MG63 (cell line): ENCODE results near the gene ERCC6L2. TPM values are rescaled to one million over a fixed set of nuclear protein-coding genes. Genes with fewer than 3 reads are reported as not detected.
A peak's percentile ranks its signal among the peaks of the same experiment; 100 is the strongest.

Source experiments
- DNase-seq: peaks from one replicate; pipeline ENCODE4 v3.0.0-alpha.2; 2020
- H3K27me3 ChIP-seq: fragments of 250-450 bp; sonication (Bioruptor Pico); 2 replicates; pipeline ENCODE4 v1.5.1; 2020; ENCODE audit warnings: mild to moderate bottlenecking, moderate library complexity
- H3K36me3 ChIP-seq: fragments of 250-450 bp; sonication (Bioruptor Pico); 2 replicates; pipeline ENCODE4 v1.5.1; 2020; ENCODE audit warnings: mild to moderate bottlenecking, moderate library complexity
- H3K4me3 ChIP-seq: fragments of 250-450 bp; sonication (Bioruptor Pico); 2 replicates; pipeline ENCODE4 v1.5.1; 2020; ENCODE audit warnings: mild to moderate bottlenecking, moderate library complexity
- H3K9me3 ChIP-seq: fragments of 250-450 bp; sonication (Bioruptor Pico); 2 replicates; pipeline ENCODE4 v1.5.1; 2020; ENCODE audit warnings: mild to moderate bottlenecking, moderate library complexity
- total RNA-seq: library from RNA; depleted of rRNA; stranded (reverse); fragments of >200 nt; shearing (Covaris generic); gene quantifications from 2 replicates; pipeline ENCODE4 v1.2.3, GENCODE V29; 2014; ENCODE audit warnings: low replicate concordance; rRNA removed

ERCC6L2 gene, protein sequence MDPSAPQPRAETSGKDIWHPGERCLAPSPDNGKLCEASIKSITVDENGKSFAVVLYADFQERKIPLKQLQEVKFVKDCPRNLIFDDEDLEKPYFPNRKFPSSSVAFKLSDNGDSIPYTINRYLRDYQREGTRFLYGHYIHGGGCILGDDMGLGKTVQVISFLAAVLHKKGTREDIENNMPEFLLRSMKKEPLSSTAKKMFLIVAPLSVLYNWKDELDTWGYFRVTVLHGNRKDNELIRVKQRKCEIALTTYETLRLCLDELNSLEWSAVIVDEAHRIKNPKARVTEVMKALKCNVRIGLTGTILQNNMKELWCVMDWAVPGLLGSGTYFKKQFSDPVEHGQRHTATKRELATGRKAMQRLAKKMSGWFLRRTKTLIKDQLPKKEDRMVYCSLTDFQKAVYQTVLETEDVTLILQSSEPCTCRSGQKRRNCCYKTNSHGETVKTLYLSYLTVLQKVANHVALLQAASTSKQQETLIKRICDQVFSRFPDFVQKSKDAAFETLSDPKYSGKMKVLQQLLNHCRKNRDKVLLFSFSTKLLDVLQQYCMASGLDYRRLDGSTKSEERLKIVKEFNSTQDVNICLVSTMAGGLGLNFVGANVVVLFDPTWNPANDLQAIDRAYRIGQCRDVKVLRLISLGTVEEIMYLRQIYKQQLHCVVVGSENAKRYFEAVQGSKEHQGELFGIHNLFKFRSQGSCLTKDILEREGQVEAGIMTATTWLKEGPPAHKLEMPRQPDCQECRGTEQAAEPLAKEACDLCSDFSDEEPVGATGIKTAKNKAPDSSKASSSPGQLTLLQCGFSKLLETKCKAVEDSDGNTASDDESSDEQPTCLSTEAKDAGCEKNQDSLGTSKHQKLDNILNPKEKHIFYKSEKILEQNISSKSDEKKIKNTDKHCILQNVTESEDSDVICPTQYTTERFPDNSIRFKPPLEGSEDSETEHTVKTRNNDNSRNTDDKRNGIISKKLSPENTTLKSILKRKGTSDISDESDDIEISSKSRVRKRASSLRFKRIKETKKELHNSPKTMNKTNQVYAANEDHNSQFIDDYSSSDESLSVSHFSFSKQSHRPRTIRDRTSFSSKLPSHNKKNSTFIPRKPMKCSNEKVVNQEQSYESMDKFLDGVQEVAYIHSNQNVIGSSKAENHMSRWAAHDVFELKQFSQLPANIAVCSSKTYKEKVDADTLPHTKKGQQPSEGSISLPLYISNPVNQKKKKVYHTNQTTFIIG (N-terminal part only)
- total RNA-seq, result 24.2 and 36.3 TPM in 2 replicates

DNA sequence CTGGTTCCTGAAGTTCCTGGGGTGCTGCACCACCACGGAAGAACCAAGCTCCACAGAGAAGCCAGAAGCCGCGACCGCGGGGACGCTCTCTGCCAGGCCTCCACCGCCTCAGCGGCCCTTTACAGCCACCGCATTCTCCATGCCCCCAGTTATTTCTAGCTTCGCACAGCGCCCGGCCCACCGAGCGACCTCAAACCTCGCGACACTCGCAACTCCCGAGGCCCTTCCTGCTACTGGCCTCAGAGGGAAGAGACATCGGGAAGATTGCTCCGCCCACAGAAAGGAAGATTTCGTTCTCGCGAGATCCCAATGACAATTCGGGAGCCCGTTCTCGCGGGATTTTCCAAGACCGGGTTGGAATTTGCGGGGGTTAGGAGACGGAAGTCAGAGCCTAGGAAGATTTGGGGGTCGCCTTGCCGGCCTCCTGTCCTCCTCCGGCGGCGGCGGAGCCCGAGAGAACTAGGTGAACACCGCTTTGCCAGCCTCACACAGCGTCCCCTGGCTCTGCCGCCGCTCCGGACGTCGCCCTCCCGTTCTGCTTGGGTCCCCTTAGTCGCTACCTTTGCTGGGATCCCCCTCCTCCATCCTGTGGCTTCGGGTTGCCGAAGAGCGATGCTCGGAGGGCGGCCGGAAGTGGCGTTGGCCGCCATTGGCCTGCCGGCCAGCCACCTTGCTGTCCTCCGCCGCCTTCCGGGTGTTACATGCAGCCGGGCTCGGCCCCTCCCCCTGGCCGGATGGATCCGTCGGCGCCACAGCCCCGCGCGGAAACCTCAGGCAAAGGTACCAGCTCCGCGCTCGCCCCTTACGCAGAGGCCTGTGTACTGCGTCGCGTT is at the start of gene ERCC6L2:
ERCC6L2 (plus strand) TSS at position 387 of the 833 bp plus-strand sequence; CDS start at position 735, 348 bp downstream.
- peak; percentile 95 for DNase-seq
- Histone ChIP-seq H3K27me3 (no peaks in the 10 kb centered on the region), H3K36me3 (peaks cover 41% of the 10 kb centered on the region), H3K9me3 (peaks cover 8% of the 10 kb centered on the region), H3K4me3 (no peak within 1 kb of the TSS)

DNA sequence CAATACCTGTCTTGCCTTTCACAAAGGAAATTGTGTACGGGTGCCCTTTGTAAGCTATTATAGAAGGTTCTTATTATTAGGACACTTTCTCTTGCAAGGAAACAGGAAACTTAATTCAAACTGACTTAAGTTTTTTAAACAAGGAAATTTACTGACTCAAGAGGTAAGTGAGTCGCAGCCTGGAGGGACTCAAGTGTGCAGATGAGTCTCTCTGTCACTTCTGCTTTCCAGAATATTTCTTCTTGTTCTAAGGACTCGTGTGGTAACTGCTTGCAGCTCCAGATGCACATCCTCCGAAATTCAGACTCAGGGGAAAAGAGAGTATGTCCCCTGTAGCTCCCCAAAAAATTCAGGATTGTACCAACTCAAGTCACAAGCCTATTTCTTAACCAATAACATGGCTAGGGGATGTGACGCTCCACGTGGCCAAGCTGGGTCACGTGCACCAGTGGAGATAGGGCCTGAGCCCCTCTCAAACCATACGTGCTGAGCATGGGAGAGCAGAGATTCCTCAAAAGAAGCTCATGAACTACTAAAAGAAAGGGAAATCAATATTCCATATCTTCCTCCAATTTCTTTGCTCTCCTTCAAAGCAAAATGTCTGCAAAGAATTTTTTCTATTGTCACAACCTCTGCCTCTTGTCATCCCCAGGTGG is 49.2 kb upstream of the ERCC6L2 start:
- H3K27me3 ChIP-seq, result no peaks in the 10 kb centered on the region
- no peak for DNase-seq
- no peaks in the 10 kb centered on the region for H3K9me3 ChIP-seq
- no peak overlapping the region for H3K4me3 ChIP-seq
- H3K36me3 ChIP-seq, result no peaks in the 10 kb centered on the region

DNA sequence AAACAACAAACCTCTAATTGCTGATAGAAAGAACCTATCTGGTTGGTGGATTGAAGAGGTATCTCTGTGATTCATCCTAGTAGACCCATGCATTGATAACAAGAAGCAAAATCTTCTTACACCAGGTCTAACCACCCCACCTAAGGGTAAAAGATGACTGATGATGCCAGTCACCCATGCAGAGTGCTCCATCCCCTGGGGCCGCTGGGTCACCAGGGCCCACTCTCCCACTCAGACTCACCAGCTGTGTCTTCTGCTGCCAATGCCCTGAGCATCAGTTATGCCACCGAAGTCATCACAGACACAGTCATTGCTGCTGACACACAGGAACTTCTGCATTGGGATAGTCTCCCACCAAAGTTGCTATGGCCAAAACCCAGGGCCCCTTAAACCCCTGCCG is 44.7 kb upstream of the ERCC6L2 start:
- Histone ChIP-seq H3K36me3 (no peaks in the 10 kb centered on the region), H3K27me3 (no peaks in the 10 kb centered on the region), H3K9me3 (no peaks in the 10 kb centered on the region), H3K4me3 (no peak overlapping the region)
- no peak for DNase-seq

DNA sequence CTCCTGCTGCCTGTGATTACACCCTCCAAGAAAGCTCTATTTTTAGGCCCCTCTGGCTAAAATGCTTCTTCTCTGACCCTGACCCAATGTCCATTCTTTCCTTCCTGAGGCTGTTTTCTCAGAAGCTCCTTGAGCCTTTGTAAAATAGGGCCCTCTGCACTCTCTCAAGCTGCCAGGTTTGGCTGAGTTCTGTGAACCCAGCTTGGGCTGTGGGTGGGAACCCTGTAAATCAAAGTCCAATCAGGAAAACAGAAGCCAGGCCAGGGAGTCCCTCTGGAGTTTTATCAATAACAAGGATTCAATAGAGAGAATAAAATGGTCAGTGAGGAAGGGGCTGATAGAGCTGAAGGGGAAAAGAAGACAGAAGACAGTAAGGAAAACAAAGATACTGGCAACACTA is 43.7 kb upstream of the ERCC6L2 start:
- no peaks in the 10 kb centered on the region for H3K27me3 ChIP-seq
- H3K9me3 ChIP-seq, result no peaks in the 10 kb centered on the region
- no peak overlapping the region for H3K4me3 ChIP-seq
- DNase-seq, result no peak
- no peaks in the 10 kb centered on the region for H3K36me3 ChIP-seq

DNA sequence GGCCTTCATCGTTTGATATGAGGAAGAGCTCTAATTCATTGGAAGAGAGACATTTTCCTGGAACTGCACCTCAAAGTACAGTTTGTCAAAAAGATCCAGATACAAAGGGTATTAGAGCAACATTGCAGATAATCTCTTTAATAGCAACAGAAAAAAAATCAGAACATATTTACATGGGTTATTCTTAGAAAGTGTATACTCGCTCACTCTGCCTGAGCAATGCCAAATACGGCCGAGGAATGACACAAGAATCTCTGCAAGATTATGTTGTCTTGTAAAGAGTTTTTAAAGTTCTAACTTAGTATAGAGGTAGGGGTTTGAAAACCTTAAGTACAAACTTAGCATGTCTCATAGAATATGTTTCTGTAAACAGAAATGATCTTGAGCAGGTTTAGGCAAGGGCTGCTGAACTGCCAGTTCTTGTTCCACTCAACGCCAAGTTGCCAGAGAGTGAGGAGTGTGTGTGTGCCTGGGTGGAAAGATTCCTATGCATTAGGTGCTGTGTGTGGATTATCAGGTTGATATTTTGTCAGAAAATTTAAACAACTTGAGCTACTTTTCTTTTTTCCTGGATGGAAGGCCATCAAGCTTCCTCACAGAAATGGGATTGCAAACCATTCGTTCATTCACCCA is 41.8 kb upstream of the ERCC6L2 start:
- no peaks in the 10 kb centered on the region for H3K36me3 ChIP-seq
- H3K4me3 ChIP-seq, result no peak overlapping the region
- no peak for DNase-seq
- no peaks in the 10 kb centered on the region for H3K9me3 ChIP-seq
- no peaks in the 10 kb centered on the region for H3K27me3 ChIP-seq

DNA sequence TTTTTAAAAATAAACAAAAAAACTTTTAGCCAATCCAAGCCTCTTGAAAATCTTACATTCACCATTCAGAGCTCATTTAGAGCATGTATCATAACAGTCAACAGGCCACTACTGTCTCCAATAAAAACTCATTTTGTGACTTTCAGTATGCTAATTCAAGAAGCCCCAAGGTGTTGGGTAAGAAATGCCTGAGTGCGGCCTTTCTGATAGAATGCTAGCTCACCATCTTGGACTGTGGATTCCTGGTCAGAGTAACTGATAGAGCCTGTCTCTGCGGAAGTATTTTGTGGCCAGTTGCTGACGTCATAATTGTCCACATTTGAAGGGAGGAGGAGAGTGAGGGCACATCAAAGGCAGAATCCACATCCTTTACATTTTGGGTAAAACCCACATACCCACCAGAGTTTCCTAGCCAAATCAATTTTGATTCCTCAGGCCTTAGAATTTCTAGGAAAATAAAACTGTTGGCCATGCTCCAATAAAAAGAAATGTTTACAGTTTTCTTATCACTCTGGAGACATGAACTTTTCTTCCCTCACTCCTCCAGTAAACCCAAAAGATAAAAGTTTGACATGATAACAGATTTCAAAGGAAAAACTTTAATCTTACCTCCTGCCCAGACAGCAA is 41.1 kb upstream of the ERCC6L2 start:
- H3K4me3 ChIP-seq, result no peak overlapping the region
- no peaks in the 10 kb centered on the region for H3K27me3 ChIP-seq
- H3K9me3 ChIP-seq, result no peaks in the 10 kb centered on the region
- no peak for DNase-seq
- H3K36me3 ChIP-seq, result no peaks in the 10 kb centered on the region

DNA sequence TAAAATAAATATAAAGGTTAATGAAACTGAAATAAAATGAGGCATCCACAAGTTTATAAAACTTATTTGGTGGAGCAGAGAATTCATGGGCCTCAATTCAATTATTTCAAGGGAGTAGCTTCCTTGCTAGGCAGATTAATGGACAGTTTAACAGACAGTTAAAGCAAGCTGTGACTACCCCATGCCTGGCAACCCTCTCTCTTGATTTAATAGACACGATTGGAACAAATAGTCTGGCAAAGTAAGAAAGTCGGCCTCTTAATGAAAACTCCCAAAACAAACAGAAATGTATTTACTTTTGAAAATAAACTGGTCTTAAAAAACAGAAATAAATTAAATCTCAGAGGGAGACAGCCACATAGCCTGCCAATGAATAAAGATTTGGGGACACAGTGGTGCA is 40.1 kb upstream of the ERCC6L2 start:
- Histone ChIP-seq H3K36me3 (no peaks in the 10 kb centered on the region), H3K9me3 (no peaks in the 10 kb centered on the region), H3K27me3 (no peaks in the 10 kb centered on the region), H3K4me3 (no peak overlapping the region)
- no peak for DNase-seq

DNA sequence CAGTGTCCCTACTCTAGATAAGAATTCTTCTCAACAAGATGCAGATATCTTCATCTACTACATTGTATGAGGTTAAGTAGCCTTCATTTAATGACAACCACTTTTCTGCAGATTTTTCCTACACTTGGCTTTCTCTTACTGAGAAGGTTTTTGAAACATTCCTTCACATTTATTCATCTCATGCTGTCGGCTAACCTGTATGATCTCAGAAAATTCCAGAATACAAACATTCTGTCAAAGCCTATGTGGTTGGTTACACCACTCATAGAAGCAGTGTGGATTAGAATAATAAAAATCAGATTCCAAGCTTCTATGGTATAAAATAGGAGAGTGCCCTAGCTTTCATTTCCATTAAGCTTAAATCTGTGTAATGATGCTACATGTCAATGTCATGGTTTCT is 39.4 kb upstream of the ERCC6L2 start:
- Histone ChIP-seq H3K36me3 (no peaks in the 10 kb centered on the region), H3K9me3 (no peaks in the 10 kb centered on the region), H3K4me3 (no peak overlapping the region), H3K27me3 (no peaks in the 10 kb centered on the region)
- DNase-seq, result no peak

DNA sequence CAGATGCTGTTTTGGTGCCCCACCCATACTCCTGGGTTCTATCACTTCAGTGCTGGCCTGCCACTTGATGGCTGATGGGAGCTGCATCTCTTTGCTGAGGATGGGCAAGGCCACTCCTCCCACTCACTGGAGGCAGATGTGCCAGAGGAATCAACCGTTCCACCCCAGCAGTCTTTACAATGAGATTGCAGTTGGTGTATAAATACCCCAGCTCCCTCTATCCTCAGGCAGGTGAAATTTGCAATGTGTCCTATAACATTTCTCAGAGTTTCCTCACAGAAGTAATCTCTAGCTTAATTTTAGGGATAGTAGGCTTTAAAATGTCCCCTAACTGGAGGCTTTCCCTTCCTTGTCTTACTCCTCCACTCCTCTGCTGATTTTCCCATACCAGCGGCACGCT is 36.5 kb upstream of the ERCC6L2 start:
- Histone ChIP-seq H3K36me3 (no peaks in the 10 kb centered on the region), H3K4me3 (no peak overlapping the region), H3K27me3 (no peaks in the 10 kb centered on the region), H3K9me3 (no peaks in the 10 kb centered on the region)
- DNase-seq, result no peak

DNA sequence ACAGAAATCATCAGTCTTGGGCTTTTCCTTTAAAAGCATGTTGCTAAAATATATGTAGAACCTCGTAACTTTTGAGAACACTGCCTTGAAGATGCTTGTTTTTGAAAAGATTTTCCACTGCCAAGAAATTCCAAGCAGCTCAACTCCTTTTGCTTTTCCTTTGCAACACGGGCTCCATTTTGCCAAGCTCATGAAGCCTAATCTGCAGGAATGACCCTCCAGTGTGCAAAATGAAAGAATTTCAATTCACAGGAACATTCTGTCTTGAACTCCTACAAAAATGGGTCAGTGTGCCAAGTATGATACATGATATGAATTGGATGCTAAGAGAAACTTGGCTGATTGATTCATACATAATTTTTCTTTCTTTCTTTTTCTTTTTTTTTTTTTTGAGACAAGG is 35.4 kb upstream of the ERCC6L2 start:
- Histone ChIP-seq H3K4me3 (no peak overlapping the region), H3K27me3 (no peaks in the 10 kb centered on the region), H3K36me3 (no peaks in the 10 kb centered on the region), H3K9me3 (no peaks in the 10 kb centered on the region)
- no peak for DNase-seq

DNA sequence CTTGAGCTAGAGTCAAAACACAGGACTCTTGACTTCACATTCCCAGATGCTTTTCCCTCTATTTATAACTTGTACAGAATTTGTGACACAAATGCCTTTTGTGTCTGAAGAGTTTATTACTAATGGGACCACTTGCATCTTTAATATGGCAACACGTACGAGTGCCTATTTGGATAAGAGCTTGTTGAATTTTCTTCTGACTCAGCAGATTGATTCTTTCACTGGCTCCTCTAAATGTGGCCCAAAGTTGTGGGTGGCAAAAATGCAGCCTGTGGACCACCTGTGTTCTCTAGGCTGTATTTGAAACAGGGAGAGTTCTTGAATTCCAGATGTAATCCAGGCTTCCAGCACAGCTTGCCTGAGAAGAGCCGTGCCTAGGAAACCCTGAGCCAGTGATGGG is 34.1 kb upstream of the ERCC6L2 start:
- no peaks in the 10 kb centered on the region for H3K27me3 ChIP-seq
- no peak for DNase-seq
- no peaks in the 10 kb centered on the region for H3K36me3 ChIP-seq
- no peak overlapping the region for H3K4me3 ChIP-seq
- H3K9me3 ChIP-seq, result no peaks in the 10 kb centered on the region

DNA sequence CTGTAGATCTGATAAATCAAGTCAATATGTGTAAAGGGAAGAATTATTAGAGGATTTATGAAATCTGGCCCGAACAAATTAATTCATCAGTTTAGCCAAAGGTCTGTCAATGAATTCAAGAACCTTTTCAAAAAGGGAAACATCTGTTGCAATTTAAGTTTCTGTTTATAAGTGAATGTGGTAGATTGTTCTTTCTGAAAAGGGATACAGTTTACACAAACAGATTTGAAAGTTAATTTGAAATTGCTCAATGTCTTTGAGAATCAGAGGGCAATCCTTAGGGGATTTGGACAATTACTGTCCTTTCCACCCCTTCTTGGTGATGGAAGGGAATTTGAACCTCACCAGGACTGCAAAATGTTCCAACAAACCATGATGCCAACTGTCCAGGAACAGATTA is 29.7 kb upstream of the ERCC6L2 start:
- Histone ChIP-seq H3K36me3 (no peaks in the 10 kb centered on the region), H3K9me3 (no peaks in the 10 kb centered on the region), H3K27me3 (no peaks in the 10 kb centered on the region), H3K4me3 (no peak overlapping the region)
- no peak for DNase-seq

DNA sequence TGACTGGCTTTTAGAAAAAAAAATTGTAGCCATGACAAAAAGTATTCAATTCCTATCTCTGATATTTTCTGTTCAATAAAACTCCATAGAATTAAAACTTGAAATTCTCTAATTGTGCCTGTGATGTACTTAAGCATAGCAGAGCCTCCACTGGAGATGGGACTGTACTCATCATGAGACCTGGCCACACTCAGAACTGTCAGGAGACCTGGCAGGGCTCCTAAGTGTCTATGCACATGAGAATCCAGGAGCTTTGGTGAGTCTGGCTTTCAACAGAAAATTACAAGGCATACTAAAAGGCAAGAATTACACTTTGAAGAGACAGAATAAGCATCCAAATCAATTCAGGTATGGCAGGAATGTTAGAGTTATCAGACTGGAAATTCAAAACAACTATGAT is 26.7 kb upstream of the ERCC6L2 start:
- DNase-seq, result no peak
- Histone ChIP-seq H3K27me3 (no peaks in the 10 kb centered on the region), H3K36me3 (no peaks in the 10 kb centered on the region), H3K4me3 (no peak overlapping the region), H3K9me3 (no peaks in the 10 kb centered on the region)

DNA sequence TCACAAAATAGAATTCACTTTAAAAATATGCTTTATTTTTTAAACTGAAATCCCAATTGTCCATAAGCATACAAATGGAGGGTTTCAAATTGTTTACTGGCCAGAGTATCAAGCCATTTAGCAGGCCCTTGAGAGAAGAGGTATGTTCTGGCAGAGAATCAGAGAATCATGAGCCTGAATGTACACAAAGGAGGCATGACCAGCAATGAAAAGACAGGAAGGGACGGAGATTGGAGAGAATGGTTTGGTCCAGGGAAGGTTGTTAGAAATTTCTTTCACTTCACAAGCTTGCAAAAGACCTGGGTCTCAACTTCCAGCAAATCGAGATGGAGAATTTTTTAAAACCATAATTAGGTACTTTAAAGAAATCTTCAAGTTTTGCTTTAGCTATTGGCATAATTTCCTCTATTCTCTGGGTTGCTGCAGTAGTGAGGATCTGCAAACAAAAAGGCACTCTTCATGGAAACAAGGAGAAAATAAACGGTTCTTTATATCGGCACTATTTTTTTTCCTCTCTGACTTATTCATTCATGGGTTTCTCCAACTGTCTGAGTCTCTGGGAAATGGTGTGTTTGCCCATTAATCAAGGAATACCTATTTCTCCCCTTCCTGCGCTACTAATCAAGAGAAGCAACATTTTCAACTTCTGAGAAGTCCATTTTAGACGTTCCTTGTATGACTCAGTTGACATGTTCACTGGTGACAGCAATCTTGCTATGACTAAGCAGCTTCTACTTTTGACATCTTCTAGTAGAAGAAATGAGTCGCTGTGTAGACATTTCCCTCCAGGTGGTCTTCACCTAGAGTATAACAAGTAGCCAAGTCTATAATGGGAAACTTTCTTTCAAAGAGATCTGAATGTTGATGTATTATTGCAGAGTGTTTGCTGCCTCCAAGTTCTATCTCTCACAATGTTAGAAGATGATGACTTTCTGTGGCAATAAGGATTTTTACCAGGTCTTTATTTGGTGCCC is 23.1 kb upstream of the ERCC6L2 start:
- peak; percentile 11 for DNase-seq
- Histone ChIP-seq H3K27me3 (no peaks in the 10 kb centered on the region), H3K36me3 (no peaks in the 10 kb centered on the region), H3K9me3 (no peaks in the 10 kb centered on the region), H3K4me3 (no peak overlapping the region)
